ENCODE results near the gene MT3.

MT3 gene

DNA sequence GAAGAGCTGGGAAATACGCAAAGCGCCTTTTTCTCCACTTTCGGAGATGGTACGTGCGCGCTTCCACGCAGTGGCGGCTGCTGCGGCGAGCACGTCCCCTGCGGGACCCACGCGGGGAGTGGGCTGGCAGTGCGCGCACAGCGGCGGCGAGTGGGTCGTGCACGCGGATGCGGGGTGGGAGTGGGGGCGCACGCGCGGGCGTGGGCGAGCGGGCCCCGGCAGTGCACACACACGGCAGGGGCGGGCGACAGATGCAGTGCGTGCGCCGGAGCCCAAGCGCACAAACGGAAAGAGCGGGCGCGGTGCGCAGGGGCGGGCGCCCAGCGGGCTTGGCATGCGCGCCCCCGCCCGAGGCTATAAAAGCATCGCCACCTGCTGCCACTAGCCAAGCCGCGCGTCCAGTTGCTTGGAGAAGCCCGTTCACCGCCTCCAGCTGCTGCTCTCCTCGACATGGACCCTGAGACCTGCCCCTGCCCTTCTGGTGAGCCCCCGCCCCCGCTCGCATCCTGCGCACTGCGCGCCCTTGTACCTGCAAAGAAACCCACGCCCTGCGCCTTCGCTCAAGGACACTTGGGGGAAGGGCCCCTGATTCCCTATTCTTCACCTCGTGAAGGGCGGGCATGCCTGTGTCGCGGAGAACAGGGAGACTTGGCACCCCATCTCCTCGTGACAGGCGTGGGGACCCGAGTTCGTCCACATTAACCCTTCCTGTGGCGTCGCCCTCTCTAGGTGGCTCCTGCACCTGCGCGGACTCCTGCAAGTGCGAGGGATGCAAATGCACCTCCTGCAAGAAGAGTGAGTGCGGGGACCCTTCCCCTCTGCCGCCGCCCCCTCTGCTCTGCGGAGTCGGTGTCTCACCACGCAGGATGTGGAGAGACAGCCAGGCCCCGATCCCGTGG lies at the start of gene MT3:
TSS of gene MT3 (plus strand) at position 388 of the 899 bp plus-strand sequence. CDS start at position 451, 63 bp downstream.
- DNase-seq (ENCODE audit: low spot score), result no peak

- DNase-seq (ENCODE audit: low spot score), result no peak
These were observed 49.7 kb upstream of the MT3 start for GRCh38 chr16:56539656-56540055.

GRCh38 chr16:56542039-56542438 lies 47.3 kb upstream of the MT3 start:
- no peak for DNase-seq (ENCODE audit: low spot score)

DNA sequence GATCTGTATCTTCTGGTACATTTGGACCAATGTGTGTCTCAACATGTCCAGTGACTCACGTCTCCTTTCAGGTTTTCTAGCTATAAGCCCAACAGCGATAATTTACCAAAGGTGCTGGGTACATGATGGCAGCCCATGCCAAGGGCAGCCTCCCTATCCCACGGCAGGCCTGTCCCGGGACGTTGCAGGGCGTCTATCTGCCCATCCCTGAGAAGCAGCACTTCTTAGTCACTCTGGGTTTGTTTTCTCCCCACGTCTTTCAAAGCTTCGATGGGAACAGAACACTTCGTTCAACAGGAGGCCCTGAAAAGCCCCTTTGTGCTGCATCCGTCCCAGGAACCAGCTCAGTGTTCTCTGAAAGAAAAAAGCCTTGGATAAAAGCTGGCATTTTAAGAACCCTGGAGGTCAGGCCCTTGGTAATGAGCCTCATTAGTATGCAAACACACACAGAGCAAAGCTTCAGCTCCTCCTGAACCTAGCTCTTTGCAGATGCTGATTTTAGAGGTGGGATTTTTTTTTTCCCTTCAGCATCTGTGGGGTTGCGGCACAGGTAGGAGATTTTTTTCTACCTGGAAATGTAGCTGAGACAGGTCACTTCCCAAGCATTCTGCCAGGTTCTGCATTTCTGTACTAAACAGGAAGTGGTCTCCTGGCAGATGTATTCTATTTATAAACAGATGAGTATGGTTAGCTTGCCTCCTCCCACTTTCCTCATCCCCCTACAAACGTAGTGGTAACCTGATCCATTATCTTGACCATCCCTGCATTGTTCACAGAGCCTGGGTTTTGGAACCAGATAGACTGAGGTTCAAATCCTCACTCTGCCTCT lies 42.0 kb upstream of the MT3 start:
- peak; percentile 65 for DNase-seq (ENCODE audit: low spot score)

DNA sequence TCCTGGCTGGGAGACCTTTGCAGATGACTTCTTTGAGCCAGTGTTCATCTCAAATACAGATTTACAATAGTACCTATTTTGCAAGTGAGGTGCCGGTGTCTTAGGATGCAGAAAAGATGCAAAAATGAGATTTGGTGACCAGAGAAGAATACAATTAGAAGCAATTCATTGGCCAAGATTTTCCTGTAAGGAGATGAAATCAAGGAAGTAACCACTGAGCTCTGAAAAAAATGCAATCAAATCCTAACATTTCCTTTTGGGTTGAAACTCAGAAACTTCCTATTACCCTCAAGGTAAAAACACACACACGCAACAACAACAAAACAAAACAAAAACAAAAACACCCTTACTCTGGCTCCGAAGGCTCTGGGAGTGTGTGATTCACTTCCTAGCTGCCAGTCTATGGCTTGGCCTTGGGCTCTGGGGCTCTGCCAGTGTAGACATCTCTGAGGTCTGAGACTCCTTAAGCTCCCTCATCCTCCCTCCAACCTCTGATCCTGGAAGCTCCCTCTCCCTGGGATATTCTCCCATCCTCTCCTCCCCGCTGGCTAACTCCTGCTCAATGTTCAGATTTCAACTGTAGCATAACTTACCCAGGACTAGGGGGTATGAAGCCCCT lies 41.3 kb upstream of the MT3 start:
- DNase-seq (ENCODE audit: low spot score), result no peak

DNA sequence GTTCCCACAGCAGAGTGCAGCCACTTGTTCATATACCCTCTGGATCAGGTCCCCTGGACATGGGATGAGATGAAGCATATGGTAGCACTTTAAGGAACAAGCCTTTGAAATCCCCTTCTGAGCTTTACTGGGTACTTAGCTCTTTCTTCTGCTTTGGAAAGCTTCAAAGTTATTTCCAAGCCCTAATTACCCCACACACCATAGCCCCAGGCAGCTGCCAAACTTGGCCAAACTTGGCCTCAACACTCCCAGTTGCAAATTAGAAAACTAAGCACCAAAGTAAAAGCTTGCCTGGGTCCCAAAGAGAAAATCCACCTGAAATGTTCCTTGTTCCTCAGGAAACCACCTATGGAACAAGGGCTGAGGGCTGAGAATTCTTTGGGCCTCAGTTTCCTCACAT lies 40.2 kb upstream of the MT3 start:
- no peak for DNase-seq (ENCODE audit: low spot score)

DNA sequence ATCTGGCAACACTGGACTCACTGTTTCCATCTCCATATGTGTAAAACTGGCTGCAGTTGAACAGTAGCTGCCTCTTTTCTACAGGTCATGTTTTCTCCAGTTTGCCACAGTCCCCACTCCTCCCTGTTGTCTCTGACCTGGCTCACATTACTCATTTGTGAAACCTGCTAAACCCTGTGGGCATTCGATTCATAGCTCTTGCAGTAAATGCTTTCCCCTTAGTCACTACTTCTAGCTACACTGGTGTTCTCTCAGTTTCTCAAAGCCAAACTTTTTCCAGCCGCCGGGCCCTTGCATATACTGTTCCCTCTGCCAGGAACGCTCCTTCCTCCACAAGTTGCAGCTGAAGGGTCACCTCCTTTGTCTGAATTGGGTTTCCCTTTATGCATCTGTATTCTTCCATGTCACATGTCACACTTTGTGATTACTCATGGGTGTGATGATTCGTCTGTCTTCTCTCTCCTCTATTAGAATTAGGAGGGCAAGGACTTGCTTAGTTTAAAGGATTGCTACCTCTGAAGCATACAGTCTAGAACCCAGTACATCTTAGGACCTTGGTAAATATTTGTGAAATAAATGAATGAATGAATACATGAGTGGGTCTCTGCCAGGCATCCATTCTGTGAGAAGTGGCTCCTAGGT lies 39.5 kb upstream of the MT3 start:
- DNase-seq (ENCODE audit: low spot score), result no peak

GRCh38 chr16:56551796-56552738 lies 37.3 kb upstream of the MT3 start:
- DNase-seq (ENCODE audit: low spot score), result no peak

GRCh38 chr16:56554441-56554840 lies 34.9 kb upstream of the MT3 start:
- DNase-seq (ENCODE audit: low spot score), result no peak

GRCh38 chr16:56558024-56558747 lies 31.1 kb upstream of the MT3 start:
- no peak for DNase-seq (ENCODE audit: low spot score)

GRCh38 chr16:56559109-56559508 lies 30.2 kb upstream of the MT3 start:
- DNase-seq (ENCODE audit: low spot score), result no peak

GRCh38 chr16:56560447-56560846 lies 28.9 kb upstream of the MT3 start:
- no peak for DNase-seq (ENCODE audit: low spot score)

DNA sequence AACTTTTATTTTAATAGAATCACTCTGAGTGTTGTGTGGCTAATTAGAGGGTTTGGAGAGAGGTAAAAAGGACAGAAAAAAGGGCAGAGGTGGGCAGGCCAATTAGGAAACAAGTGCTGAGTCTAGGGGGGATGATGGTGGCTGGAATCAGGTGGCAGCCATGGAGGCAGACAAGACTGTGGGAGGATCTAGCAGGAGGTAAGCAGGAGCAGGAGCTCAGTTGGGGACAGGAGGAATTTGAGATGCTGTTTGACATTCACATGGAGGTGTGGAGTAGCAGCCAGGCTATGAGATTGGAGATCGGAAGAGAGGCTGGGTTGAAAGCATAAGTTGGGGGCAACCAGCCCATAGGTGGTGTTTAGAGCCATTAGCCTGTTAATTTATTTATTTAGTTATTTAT lies 28.2 kb upstream of the MT3 start:
- no peak for DNase-seq (ENCODE audit: low spot score)

DNA sequence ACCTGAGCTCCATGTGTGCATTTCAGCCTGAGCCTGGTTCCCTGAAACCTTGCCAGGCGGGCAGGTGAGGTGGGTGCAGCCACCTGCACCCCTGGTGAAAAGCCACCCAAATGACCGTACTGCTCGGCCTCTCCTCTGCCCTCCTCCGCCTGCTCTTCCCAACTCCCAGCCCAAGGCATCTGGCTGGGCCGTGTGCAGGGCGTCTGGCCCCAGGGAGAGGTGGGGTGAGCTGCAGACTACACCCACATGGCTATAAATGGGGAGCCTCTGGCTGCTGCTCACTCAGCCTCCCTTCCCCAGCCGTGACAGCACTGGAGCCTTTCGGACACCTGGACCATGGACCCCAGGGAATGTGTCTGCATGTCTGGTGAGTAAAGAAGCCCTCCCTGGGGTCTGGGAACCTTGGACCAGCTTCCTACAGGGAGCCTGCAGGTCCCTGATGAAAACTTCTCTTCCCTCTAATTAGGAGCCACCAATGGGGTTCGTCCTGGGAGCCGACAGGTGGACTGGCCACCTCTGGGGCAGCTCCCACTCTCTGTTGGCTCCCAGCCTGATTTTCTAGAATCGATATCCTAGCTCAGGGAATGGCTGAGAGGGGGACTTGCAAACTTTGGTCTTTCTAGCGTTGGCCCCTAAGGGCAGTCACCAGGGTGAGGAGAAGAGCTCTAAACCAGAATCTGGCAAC lies 24.4 kb upstream of the MT3 start, which contains the start of gene MT4:
TSS of gene MT4 (plus strand) at position 281 of the 685 bp plus-strand sequence. CDS start at position 337, 56 bp downstream.
- no peak for DNase-seq (ENCODE audit: low spot score)

DNA sequence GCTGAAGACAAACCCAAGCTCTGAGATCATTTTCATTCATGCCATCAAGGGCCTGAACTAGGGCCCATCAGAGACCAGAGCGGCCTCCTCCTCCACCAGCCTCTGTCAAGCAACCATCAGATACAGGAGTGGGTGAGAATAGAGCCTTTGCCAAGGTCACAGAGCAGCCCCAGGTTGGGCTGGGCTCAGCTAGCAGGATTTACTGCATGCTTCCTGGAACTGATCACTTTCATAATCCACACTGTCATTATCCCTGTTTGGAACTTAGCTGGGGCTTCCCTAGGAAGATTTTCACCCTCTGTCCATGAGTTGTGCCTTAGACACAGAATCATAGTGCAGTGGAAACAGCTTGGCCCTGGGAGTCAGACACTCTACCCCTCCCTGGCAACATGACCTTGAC lies 19.4 kb upstream of the MT3 start:
- no peak for DNase-seq (ENCODE audit: low spot score)

DNA sequence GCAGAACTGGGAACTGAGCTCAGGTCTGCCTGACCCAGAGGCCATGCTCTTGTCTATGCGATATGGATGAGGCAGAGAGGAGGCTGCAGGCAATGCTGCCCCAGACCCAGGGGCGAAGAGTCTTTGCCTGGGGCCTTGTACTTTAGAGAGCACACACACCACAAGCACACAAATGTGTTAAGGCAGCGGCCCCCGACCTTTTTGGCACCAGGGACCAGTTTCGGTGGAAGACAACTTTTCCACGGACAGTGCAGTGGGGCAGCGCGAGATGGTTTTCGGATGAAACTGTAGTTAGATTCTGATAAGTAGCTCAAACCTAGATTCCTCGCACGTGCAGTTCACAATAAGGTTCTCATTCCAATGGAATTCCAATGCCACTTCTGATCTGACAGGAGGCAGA lies 17.8 kb upstream of the MT3 start:
- no peak for DNase-seq (ENCODE audit: low spot score)

GRCh38 chr16:56574625-56575024 lies 14.7 kb upstream of the MT3 start:
- DNase-seq (ENCODE audit: low spot score), result no peak

DNA sequence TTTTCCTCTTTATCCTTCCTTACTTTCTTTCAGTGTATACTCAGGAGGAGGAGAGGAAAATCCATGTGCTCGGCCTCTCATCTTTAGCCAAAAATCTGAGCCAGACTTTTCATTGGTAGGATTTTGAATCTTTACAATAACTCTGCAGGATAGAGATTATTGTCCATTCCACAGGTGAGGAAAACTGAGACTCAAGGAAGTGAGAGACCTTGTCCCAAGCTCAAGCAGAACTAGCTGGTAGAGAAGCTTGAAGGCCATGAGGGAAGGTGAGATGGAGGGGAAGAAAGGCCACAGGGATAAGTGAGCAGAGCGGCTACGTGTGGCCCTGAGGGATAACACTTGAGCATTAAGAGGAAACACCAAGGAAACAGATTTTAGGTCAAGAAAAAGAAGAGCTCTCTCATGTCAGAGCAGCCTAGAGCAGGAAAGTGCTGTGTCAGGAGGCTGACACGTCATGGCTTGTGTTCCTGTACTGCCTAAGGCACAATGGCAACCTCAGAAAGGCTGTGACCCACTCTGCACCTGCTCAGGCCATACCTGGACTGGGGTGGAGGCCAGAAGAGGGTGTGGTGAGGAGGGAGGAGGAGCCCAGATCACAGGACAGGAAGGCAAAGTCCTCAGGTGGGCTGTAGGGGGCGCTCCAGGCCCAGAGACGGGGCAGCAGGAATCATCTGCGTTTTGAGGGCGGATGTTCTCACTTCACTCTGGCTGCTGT lies 12.6 kb upstream of the MT3 start:
- DNase-seq (ENCODE audit: low spot score), result peak; percentile 83

DNA sequence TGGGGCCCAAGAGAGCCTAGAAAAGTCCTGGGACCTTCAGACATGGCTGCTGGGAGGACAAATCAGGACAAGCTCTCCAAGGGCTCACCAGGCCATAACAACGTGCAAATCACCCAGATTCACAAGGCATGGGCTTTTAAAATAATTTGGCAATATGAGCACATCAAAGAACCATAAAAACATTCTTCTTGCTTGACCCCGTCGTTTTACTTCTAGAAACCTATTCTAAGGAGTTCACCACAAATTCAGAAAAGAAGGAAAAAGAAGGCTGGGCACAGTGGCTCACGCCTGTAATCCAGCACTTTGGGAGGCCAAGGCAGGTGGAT lies 12.1 kb upstream of the MT3 start:
- no peak for DNase-seq (ENCODE audit: low spot score)
